Stimulated activated effector memory CD8-positive, alpha-beta T cell treated with anti-CD3 and anti-CD28 coated beads, Interleukin-12 subunit alpha, Interleukin-12 subunit beta, amount 100 ng/mL, for 72 hours (primary cell): ENCODE results near the gene RERG.
A peak's percentile ranks its signal among the peaks of the same experiment; 100 is the strongest.

Source experiments
- ATAC-seq: fragments of 150-1000 bp; cut with Tn5 transposase; 2 replicates; pipeline ENCODE4 v1.10.0; 2021
- DNase-seq, 2 donors: peaks; one replicate each; pipeline ENCODE4 v3.0.0; 2021 to 2022; ENCODE audit warnings: low spot score in 2 of 2
- H3K27ac Mint-ChIP-seq: one replicate; pipeline ENCODE4 v1.8.0; 2022; ENCODE audit warnings: mild to moderate bottlenecking, mixed read lengths
- H3K36me3 Mint-ChIP-seq: one replicate; pipeline ENCODE4 v1.8.0; 2022; ENCODE audit warnings: mild to moderate bottlenecking, mixed read lengths
- H3K4me1 Mint-ChIP-seq: one replicate; pipeline ENCODE4 v1.8.0; 2022; ENCODE audit warnings: mixed read lengths
- H3K4me3 Mint-ChIP-seq: one replicate; pipeline ENCODE4 v1.8.0; 2022; ENCODE audit warnings: mild to moderate bottlenecking, mixed read lengths
- H3K9me3 Mint-ChIP-seq: one replicate; pipeline ENCODE4 v1.8.0; 2022; ENCODE audit warnings: mixed read lengths

RERG gene

GRCh38 chr12:15220915-15221885, at the start of gene RERG:
RERG (minus strand) TSS chr12:15221417; CDS start chr12:15217489, 3,928 bp downstream.
- H3K4me1 Mint-ChIP-seq = no peaks in the 10 kb centered on the region
- no peaks in the 10 kb centered on the region for H3K9me3 Mint-ChIP-seq
- peak; percentile 67 to 84 for DNase-seq
- no peak within 1 kb of the TSS for H3K27ac Mint-ChIP-seq
- peak; percentile 99 for ATAC-seq
- peak within 1 kb of the TSS; percentile 50 for H3K4me3 Mint-ChIP-seq
- no peaks in the 10 kb centered on the region for H3K36me3 Mint-ChIP-seq

DNA sequence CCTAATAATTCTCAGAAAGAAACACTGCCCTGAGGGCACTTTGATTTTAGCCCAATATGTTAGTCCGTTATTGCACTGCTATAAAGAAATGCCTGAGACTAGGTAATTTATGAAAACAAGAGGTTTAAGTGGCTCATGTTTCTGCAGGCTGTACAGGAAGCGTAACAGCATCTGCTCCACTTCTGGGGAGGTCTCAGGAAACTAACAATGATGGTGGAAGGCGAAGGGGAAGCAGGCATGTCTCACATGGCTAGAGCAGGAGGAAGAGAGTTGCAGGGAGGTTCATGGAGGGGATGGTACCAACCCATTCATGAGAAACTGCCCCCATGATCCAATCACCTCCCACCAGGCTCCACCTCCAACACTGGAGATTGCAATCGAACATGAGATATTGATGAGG, 49.4 kb upstream of the RERG start:
- Mint-ChIP-seq H3K4me1 (no peaks in the 10 kb centered on the region), H3K27ac (no peak overlapping the region), H3K9me3 (no peaks in the 10 kb centered on the region), H3K36me3 (no peaks in the 10 kb centered on the region), H3K4me3 (no peak overlapping the region)
- ATAC-seq (no peak), DNase-seq (no peak)

GRCh38 chr12:15268927-15269552, 47.8 kb upstream of the RERG start:
- H3K9me3 Mint-ChIP-seq = no peaks in the 10 kb centered on the region
- no peak for DNase-seq
- H3K4me3 Mint-ChIP-seq = no peak overlapping the region
- H3K4me1 Mint-ChIP-seq = no peaks in the 10 kb centered on the region
- no peak for ATAC-seq
- no peaks in the 10 kb centered on the region for H3K36me3 Mint-ChIP-seq
- no peak overlapping the region for H3K27ac Mint-ChIP-seq

DNA sequence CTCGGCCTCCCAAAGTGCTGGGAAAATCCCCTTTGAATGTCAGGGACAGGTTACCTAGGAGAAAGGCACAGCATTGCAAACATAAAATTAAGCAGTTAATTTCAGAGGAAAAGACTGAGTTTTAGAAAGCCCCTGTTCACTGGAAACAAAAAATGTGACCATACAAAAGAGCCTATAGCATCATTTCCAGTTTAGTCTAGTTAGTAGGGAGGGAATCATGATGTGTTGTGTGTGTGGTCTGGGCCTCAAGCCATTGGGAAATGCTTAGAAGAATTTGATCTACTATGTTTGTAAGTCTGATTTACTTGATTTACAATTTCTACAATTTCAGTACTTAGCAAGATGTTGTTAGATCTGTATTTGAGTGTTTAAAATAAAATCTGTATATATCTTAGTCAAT, 47.1 kb upstream of the RERG start:
- ATAC-seq (no peak), DNase-seq (no peak)
- Mint-ChIP-seq H3K36me3 (no peaks in the 10 kb centered on the region), H3K4me3 (no peak overlapping the region), H3K9me3 (no peaks in the 10 kb centered on the region), H3K27ac (no peak overlapping the region), H3K4me1 (no peaks in the 10 kb centered on the region)

DNA sequence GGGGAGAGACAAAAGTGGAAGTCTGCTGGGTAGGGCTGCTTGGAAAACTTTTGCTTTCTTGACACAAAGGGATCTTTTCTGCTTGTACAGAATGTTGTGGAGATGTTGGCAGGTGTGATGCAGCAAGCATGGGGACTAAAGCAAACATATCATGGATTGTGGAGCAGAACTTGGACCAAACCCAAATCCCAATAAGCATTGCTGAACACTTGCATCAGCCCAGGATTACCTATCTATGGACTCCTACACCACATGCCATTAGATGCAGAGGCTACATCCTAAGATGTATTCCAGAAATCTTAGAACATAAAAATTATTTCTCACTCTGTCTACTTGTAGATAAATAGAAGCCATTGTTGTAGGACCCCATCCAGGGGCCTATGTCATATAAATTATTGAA, 44.7 kb upstream of the RERG start:
- no peak for DNase-seq
- Mint-ChIP-seq H3K4me1 (no peaks in the 10 kb centered on the region), H3K9me3 (no peaks in the 10 kb centered on the region), H3K4me3 (no peak overlapping the region), H3K36me3 (no peaks in the 10 kb centered on the region), H3K27ac (no peak overlapping the region)
- no peak for ATAC-seq

DNA sequence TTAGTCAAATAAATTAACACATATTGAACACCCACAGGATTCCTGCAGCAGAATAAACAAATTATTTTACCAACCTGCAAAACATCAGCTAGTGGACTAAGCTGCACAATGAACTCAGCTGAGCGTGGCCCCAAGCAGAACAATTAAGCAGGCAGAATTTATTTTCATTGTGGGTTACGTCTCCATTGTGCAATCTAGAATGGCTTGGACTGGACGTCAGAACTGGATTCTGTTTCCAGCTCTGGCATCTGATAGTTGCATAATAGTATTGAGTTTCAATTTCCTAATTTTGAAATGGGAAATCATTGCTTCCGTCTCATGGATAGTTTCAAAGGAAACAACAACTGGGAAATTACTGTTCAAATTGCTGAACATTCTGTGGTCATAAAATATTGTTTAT, 35.5 kb upstream of the RERG start:
- no peak for ATAC-seq
- DNase-seq = no peak
- H3K36me3 Mint-ChIP-seq = no peaks in the 10 kb centered on the region
- no peak overlapping the region for H3K27ac Mint-ChIP-seq
- no peaks in the 10 kb centered on the region for H3K4me1 Mint-ChIP-seq
- H3K4me3 Mint-ChIP-seq = no peak overlapping the region
- peaks cover 5% of the 10 kb centered on the region for H3K9me3 Mint-ChIP-seq

- no peak overlapping the region for H3K27ac Mint-ChIP-seq
- DNase-seq (no peak), ATAC-seq (no peak)
- peaks cover 5% of the 10 kb centered on the region for H3K9me3 Mint-ChIP-seq
- no peaks in the 10 kb centered on the region for H3K4me1 Mint-ChIP-seq
- H3K4me3 Mint-ChIP-seq = no peak overlapping the region
- H3K36me3 Mint-ChIP-seq = no peaks in the 10 kb centered on the region
Observed at GRCh38 chr12:15253990-15254389, 32.8 kb upstream of the RERG start.

DNA sequence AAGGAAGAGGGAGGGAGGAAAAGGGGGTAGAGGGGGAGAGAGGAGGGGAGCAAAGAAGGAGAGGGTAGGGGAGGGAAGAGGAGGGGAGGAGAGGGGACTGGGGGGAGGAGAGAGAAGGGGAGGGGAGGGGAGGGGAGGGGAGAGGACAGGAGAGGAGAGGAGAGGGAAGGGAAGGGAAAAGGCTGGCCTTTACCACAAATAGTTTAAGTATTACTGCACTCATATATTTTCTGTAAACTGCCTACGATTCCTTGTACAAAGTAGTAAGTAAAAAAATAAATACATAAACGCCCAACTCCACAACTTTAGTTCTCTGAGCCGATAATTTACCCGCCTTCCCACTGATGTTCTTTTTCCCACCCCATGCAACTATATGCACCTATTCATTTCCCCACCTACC, 23.7 kb upstream of the RERG start:
- H3K4me3 Mint-ChIP-seq = no peak overlapping the region
- no peak overlapping the region for H3K27ac Mint-ChIP-seq
- H3K36me3 Mint-ChIP-seq = no peaks in the 10 kb centered on the region
- ATAC-seq (no peak), DNase-seq (no peak)
- H3K4me1 Mint-ChIP-seq = no peaks in the 10 kb centered on the region
- peaks cover 16% of the 10 kb centered on the region for H3K9me3 Mint-ChIP-seq

DNA sequence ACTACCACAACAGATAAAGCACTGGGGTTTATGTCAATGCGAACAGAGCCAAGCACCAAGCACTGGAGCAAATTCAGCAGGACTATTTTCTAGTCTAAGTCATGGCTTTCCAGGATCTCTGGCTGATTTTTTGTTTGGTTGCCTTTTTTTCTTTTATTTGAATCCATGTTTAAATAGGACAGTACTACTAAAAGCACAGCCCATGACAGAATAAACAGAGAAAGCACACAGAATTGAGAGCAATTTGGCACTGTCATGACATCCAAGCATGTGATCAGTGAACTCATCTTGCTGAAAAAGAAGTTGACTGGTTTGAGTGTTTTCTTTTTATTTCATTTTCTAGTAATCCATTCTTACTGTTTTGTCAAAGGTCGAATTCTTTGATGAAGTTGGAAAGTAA, 23.1 kb upstream of the RERG start:
- H3K4me1 Mint-ChIP-seq = no peaks in the 10 kb centered on the region
- H3K27ac Mint-ChIP-seq = no peak overlapping the region
- H3K4me3 Mint-ChIP-seq = no peak overlapping the region
- H3K9me3 Mint-ChIP-seq = peaks cover 16% of the 10 kb centered on the region
- H3K36me3 Mint-ChIP-seq = no peaks in the 10 kb centered on the region
- DNase-seq = no peak
- ATAC-seq = no peak

DNA sequence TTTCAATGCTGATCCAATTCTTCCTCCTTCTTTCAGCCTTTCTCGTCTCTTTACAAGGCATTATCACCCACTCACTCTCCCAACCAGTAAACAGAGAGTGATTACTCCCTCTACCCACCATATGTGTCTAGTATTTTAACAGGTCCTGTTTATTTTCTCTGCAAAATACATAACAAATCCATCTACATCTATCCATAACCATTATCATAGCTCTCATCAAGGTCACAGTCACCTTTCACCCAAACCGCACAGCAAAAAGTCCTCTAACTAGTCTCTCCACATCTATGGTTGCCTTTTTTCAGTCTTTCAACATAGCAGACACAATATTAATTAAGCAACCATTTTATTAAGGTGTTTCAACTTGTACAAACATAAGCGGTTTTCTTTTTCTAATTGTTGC, 21.9 kb upstream of the RERG start:
- DNase-seq (no peak), ATAC-seq (no peak)
- H3K4me1 Mint-ChIP-seq = no peaks in the 10 kb centered on the region
- H3K4me3 Mint-ChIP-seq = no peak overlapping the region
- H3K36me3 Mint-ChIP-seq = no peaks in the 10 kb centered on the region
- H3K27ac Mint-ChIP-seq = no peak overlapping the region
- H3K9me3 Mint-ChIP-seq = peaks cover 16% of the 10 kb centered on the region

DNA sequence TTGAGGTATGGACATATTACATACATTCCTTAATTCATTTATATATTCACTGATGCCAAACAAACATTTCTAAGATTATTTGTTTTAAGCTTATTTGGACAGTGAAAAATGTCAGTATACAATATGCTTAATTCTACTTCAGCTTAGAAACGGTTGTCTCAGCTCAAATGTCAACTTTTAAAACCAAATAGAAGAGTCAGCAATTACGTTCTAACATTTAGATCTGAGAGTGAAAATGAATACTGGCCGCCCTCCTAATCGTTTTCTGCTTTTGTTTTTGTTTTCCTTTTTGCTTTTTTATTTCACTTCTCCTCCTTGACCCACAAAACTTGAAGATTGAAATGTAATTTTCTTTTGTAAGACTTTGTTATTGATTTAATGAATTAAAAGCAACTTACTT, 19.7 kb upstream of the RERG start:
- Mint-ChIP-seq H3K9me3 (peaks cover 2% of the 10 kb centered on the region), H3K36me3 (no peaks in the 10 kb centered on the region)

DNA sequence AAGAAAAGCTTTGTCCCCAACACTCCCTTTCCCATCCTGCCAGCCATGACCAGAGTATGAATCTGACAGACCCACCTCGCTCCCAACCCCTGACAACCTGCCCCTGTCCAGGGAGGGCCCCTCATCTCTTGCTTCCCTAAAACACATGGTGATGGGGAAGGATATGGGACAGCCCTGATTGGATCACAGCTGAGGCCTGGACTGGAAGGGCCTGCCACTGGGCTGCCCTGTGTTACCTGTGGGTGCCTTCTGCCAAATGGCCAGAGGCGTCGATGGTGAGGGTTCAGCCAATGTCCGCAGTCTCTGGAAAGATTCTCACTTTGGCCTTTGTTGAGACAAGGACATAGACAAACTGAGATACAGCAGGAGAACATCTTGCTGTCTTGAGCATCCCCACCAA, 13.3 kb upstream of the RERG start:
- H3K36me3 Mint-ChIP-seq = no peaks in the 10 kb centered on the region
- no peak for DNase-seq
- no peaks in the 10 kb centered on the region for H3K4me1 Mint-ChIP-seq
- H3K9me3 Mint-ChIP-seq = no peaks in the 10 kb centered on the region
- H3K27ac Mint-ChIP-seq = no peak overlapping the region
- ATAC-seq = peak; percentile 54
- no peak overlapping the region for H3K4me3 Mint-ChIP-seq

More for the DNA sequence above, 19.7 kb upstream of the RERG start:
- ATAC-seq (no peak), DNase-seq (no peak)
- Mint-ChIP-seq H3K4me1 (no peaks in the 10 kb centered on the region), H3K4me3 (no peak overlapping the region), H3K27ac (no peak overlapping the region)

GRCh38 chr12:15234011-15234410, 12.8 kb upstream of the RERG start:
- no peak overlapping the region for H3K4me3 Mint-ChIP-seq
- H3K9me3 Mint-ChIP-seq = no peaks in the 10 kb centered on the region
- ATAC-seq = peak; percentile 21
- H3K27ac Mint-ChIP-seq = no peak overlapping the region
- no peak for DNase-seq
- no peaks in the 10 kb centered on the region for H3K36me3 Mint-ChIP-seq
- no peaks in the 10 kb centered on the region for H3K4me1 Mint-ChIP-seq

DNA sequence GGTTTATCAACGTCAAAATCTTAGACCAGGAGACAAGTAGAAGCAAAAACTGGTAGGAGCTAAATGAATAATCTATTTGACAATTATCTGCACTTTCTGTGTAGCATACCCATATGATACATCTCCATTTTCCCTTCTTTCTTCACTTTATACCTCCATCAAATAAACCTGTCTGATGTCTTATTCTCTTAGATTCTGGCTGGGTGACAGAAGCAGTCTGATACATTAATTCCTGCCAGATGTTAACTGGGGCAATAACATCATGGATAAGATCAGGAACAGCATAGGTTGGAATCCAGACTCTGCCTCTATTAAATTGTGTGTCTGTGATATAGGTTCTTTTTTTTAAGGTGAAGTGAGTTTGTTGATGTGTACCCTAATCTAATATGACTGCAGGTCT, 11.7 kb upstream of the RERG start:
- ATAC-seq (no peak), DNase-seq (no peak)
- no peak overlapping the region for H3K27ac Mint-ChIP-seq
- H3K9me3 Mint-ChIP-seq = no peaks in the 10 kb centered on the region
- H3K36me3 Mint-ChIP-seq = no peaks in the 10 kb centered on the region
- no peak overlapping the region for H3K4me3 Mint-ChIP-seq
- H3K4me1 Mint-ChIP-seq = no peaks in the 10 kb centered on the region

DNA sequence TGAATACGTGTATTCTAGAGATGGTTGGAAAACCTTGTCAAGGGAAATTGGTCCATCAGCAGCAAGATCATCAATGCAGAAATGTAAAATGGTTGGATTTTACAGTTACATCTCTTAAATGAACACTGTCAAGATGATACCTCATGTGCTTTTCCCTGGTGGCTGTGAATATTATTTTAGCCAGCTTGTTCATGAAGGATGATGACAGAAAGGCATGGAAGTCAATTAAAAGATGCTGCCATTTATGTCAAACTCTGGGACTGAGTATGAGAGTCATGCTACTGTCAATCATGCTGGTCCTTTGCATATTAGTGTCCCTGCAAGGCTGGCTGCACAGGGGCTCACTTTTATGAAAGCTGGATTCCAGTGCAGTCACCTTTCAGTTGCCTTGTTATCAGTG, 10.3 kb upstream of the RERG start:
- H3K9me3 Mint-ChIP-seq = no peaks in the 10 kb centered on the region
- H3K4me1 Mint-ChIP-seq = no peaks in the 10 kb centered on the region
- DNase-seq (no peak), ATAC-seq (no peak)
- H3K36me3 Mint-ChIP-seq = no peaks in the 10 kb centered on the region
- no peak overlapping the region for H3K27ac Mint-ChIP-seq
- H3K4me3 Mint-ChIP-seq = no peak overlapping the region

DNA sequence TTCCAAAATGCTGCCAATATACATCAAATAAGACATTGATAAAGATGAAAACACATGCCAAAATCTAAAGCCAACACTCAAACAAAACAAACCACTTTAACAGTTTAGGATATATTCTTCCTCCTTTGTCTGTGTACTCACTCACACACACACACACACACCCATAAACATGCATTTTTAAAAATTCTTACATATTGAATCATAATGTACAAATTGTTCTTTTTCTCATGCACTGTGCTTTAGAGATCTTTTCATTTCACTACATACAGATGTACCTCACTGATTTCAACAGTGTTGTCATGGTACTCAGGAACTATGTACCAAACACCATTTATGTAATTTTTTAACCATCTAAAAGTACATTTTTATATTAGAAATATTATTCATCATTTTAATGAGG, 9.5 kb upstream of the RERG start:
- H3K27ac Mint-ChIP-seq = no peak overlapping the region
- no peak overlapping the region for H3K4me3 Mint-ChIP-seq
- no peaks in the 10 kb centered on the region for H3K36me3 Mint-ChIP-seq
- DNase-seq = no peak
- ATAC-seq = no peak
- H3K4me1 Mint-ChIP-seq = no peaks in the 10 kb centered on the region
- H3K9me3 Mint-ChIP-seq = no peaks in the 10 kb centered on the region
